Astrocyte (in vitro differentiated cells and primary cell): ENCODE data around the gene NDUFB6. TPM values are rescaled to one million over a fixed set of nuclear protein-coding genes. Genes with fewer than 3 reads are reported as not detected.
A peak's percentile ranks its signal among the peaks of the same experiment; 100 is the strongest.

ENCODE experiments used
- DNase-seq: peaks from one replicate; pipeline ENCODE4 v3.0.0-alpha.2; 2010; ENCODE audit warnings: low read depth
- FAIRE-seq: peaks from 2 replicates; lab custom pipeline; 2011; peaks lifted over from hg19 to GRCh38; lab: Jason Lieb, UNC
- H2AFZ ChIP-seq: 2 replicates; pipeline ENCODE4 v1.6.0; 2012; ENCODE audit warnings: low read depth, low read length, inconsistent platforms
- H3K27ac ChIP-seq: 2 replicates; pipeline ENCODE4 v1.5.1; 2011; ENCODE audit warnings: low read depth, low read length, inconsistent platforms
- H3K27me3 ChIP-seq: 2 replicates; pipeline ENCODE4 v1.6.0; 2011; ENCODE audit warnings: low read length, inconsistent platforms; ENCODE audit not compliant: insufficient read depth
- H3K36me3 ChIP-seq: 2 replicates; pipeline ENCODE4 v1.5.1; 2011; ENCODE audit warnings: low read length, inconsistent platforms; ENCODE audit not compliant: insufficient read depth
- H3K4me1 ChIP-seq: 2 replicates; pipeline ENCODE4 v1.5.1; 2011; ENCODE audit warnings: low read length, inconsistent platforms; ENCODE audit not compliant: insufficient read depth
- H3K4me2 ChIP-seq: 2 replicates; pipeline ENCODE4 v1.6.0; 2012; ENCODE audit warnings: low read length, inconsistent platforms
- H3K4me3 ChIP-seq: 2 replicates; pipeline ENCODE4 v1.5.1; 2011; ENCODE audit warnings: low read depth, mild to moderate bottlenecking, low read length, inconsistent platforms; ENCODE audit not compliant: insufficient read depth
- H3K79me2 ChIP-seq: 2 replicates; pipeline ENCODE4 v1.6.0; 2012; ENCODE audit warnings: mild to moderate bottlenecking, low read length, inconsistent platforms; ENCODE audit not compliant: insufficient read depth
- H3K9ac ChIP-seq: 2 replicates; pipeline ENCODE4 v1.6.0; 2012; ENCODE audit warnings: mild to moderate bottlenecking, low read length, inconsistent platforms
- H3K9me3 ChIP-seq: 2 replicates; pipeline ENCODE4 v1.5.1; 2012; ENCODE audit warnings: low read depth, mild to moderate bottlenecking, low read length, inconsistent platforms; ENCODE audit not compliant: insufficient read depth
- H4K20me1 ChIP-seq: 2 replicates; pipeline ENCODE4 v1.6.0; 2012; ENCODE audit warnings: low read length, inconsistent platforms; ENCODE audit not compliant: insufficient read depth
- H3K27ac Mint-ChIP-seq: one replicate; pipeline ENCODE4 v1.8.0; 2021; ENCODE audit warnings: mild to moderate bottlenecking, mixed read lengths; ENCODE audit not compliant: unreplicated experiment
- H3K27me3 Mint-ChIP-seq: one replicate; pipeline ENCODE4 v1.8.0; 2021; ENCODE audit warnings: low read depth, mixed read lengths; ENCODE audit not compliant: unreplicated experiment
- H3K36me3 Mint-ChIP-seq: one replicate; pipeline ENCODE4 v1.8.0; 2021; ENCODE audit warnings: low read depth, mixed read lengths; ENCODE audit not compliant: unreplicated experiment
- H3K4me1 Mint-ChIP-seq: one replicate; pipeline ENCODE4 v1.8.0; 2021; ENCODE audit warnings: low read depth, mixed read lengths; ENCODE audit not compliant: unreplicated experiment
- H3K4me3 Mint-ChIP-seq: one replicate; pipeline ENCODE4 v1.8.0; 2021; ENCODE audit warnings: mild to moderate bottlenecking, moderate library complexity, mixed read lengths; ENCODE audit not compliant: unreplicated experiment
- H3K9me3 Mint-ChIP-seq: one replicate; pipeline ENCODE4 v1.8.0; 2021; ENCODE audit warnings: mild to moderate bottlenecking, mixed read lengths; ENCODE audit not compliant: unreplicated experiment
- CTCF ChIP-seq: IDR thresholded peaks from 2 replicates; pipeline ENCODE4 v1.5.1; 2011; ENCODE audit warnings: low read depth, mild to moderate bottlenecking, inconsistent platforms, low read length, moderate library complexity; ENCODE audit not compliant: insufficient read depth
- EZH2 ChIP-seq: IDR thresholded peaks from 2 replicates; pipeline ENCODE4 v1.6.1; 2012; ENCODE audit warnings: mild to moderate bottlenecking, low read length, inconsistent platforms; ENCODE audit not compliant: insufficient read depth
- total RNA-seq: library from RNA; stranded (reverse); gene quantifications from 2 replicates; pipeline ENCODE4 v1.2.1, GENCODE V29; 2021

The NDUFB6 gene
- total RNA-seq, 1 donor from 2014 or later, result 56.7 TPM

DNA sequence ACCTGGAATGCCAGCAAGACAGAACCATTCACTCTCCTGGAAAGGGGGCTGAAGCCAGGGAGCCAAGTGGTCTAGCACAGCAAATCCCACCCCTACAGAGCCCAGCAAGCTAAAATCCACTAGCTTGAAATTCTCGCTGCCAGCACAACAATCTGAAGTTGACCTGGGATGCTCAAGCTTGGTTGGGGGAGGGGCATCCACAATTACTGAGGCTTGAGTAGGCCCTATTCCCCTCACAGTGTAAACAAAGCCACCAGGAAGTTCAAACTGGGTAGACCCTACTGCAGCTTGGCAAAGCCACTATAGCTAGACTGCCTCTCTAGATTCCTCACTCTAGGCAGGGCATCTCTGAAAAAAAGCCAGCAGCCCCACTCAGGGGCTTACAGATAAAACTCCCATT lies 64.2 kb downstream of the NDUFB6 start:
- no peak for FAIRE-seq
- no peak overlapping the region for H3K4me3 ChIP-seq
- H3K27me3 Mint-ChIP-seq, result no peaks in the 10 kb centered on the region
- peaks cover 24% of the 10 kb centered on the region for H3K36me3 Mint-ChIP-seq
- H3K4me2 ChIP-seq, result no peak overlapping the region
- no peaks in the 10 kb centered on the region for H3K36me3 ChIP-seq
- no peaks in the 10 kb centered on the region for H3K4me1 ChIP-seq
- H3K27ac ChIP-seq, result no peak overlapping the region
- TF ChIP-seq CTCF, result no peak
- TF ChIP-seq EZH2, result no peak
- DNase-seq, result no peak
- H3K27ac Mint-ChIP-seq, result no peak overlapping the region
- H3K9me3 ChIP-seq, result no peaks in the 10 kb centered on the region
- no peaks in the 10 kb centered on the region for H3K9me3 Mint-ChIP-seq
- no peaks in the 10 kb centered on the region for H4K20me1 ChIP-seq
- peaks cover 55% of the 10 kb centered on the region for H3K4me1 Mint-ChIP-seq
- H3K9ac ChIP-seq, result no peak overlapping the region
- no peak overlapping the region for H2AFZ ChIP-seq
- no peaks in the 10 kb centered on the region for H3K79me2 ChIP-seq
- H3K4me3 Mint-ChIP-seq, result peak overlapping the region; percentile 20
- no peaks in the 10 kb centered on the region for H3K27me3 ChIP-seq

DNA sequence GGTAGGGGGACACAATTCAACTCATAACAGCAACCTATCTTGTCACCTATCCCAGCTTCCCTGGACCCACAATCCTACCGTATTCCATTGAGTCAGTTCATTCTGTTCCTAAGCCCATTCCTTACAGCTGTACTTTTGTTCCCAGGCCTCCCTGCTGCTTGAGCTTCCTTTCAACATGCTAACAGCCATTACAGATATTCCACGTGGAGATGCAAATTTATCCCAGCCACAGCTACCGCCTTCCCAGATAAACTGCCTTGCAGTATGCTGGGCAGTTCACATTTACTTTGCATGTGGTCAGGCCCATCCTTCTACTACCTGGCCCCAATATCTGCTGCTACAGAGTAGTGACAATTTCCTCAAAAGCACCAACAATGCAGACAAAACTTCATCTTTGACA lies 70.0 kb downstream of the NDUFB6 start:
- H3K27ac Mint-ChIP-seq, result peak overlapping the region; percentile 88
- DNase-seq, result no peak

More for the DNA sequence above, 70.0 kb downstream of the NDUFB6 start:
- H3K79me2 ChIP-seq, result no peaks in the 10 kb centered on the region
- peaks cover 34% of the 10 kb centered on the region for H3K36me3 Mint-ChIP-seq
- H3K27me3 Mint-ChIP-seq, result no peaks in the 10 kb centered on the region
- no peaks in the 10 kb centered on the region for H3K36me3 ChIP-seq
- H3K9me3 Mint-ChIP-seq, result no peaks in the 10 kb centered on the region
- no peak overlapping the region for H2AFZ ChIP-seq
- H3K4me1 ChIP-seq, result no peaks in the 10 kb centered on the region
- no peak overlapping the region for H3K9ac ChIP-seq
- no peaks in the 10 kb centered on the region for H3K27me3 ChIP-seq
- no peak for FAIRE-seq
- TF ChIP-seq EZH2 (no peak), CTCF (no peak)
- peaks cover 57% of the 10 kb centered on the region for H3K4me1 Mint-ChIP-seq
- no peaks in the 10 kb centered on the region for H4K20me1 ChIP-seq
- H3K4me3 Mint-ChIP-seq, result peak overlapping the region; percentile 17
- peak overlapping the region; percentile 33 for H3K27ac ChIP-seq
- H3K4me3 ChIP-seq, result no peak overlapping the region
- H3K9me3 ChIP-seq, result no peaks in the 10 kb centered on the region
- peak overlapping the region; percentile 20 for H3K4me2 ChIP-seq

Other genes with a start within 250 kb of the NDUFB6 start
- gene ACO1, start 188.5 kb downstream of the NDUFB6 start, total RNA-seq, result 17.7 and 19.4 TPM in 2 replicates
- 164 and 187 TPM in 2 replicates for gene RIGI, start 47.0 kb downstream of the NDUFB6 start, total RNA-seq
- 9.4 and 15.0 TPM in 2 replicates for gene SMIM27, start 20.8 kb downstream of the NDUFB6 start, total RNA-seq
- 19.7 and 20.4 TPM in 2 replicates for gene TOPORS, start 20.6 kb downstream of the NDUFB6 start, total RNA-seq
- gene TAF1L, start 62.5 kb upstream of the NDUFB6 start, total RNA-seq, result 0.02 TPM in 1 of 2 replicates, not detected in the other
- 1.4 and 3.0 TPM in 2 replicates for gene TMEM215, start 210.4 kb upstream of the NDUFB6 start, total RNA-seq